Fibroblast of skin of right quadriceps (primary cell): Measurements from ENCODE around the gene TRPM5.

Experiments
- DNase-seq: peaks from one replicate; pipeline ENCODE4 v3.0.0-alpha.2; 2013

TRPM5 gene

DNA sequence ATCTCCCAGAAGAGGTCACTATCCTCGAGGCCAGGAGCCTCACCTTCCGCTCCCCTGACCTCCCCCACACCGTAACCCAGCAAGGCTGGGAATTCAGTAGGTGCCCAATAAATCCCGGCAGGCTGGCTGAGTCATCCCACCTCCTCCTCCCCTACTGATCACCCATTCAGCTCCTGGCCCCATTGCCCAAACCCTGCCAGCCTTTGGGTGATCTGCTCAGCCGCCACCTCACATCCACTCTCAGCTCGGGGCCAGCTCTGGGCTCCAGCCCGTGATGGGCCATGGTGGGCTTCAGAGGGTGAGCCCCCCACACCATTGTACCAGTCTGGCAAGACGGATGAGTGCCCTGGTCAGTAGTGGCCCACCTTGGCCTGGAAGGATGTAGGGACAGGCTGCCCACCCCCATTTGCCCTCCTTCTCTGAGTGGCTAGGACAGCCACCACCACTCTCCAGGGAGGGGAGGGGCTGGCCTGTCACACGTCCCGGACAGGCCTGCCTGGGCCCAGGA is 8.2 kb downstream of the TRPM5 start:
- no peak for DNase-seq

- DNase-seq: no peak
Observed at GRCh38 chr11:2435288-2436012, 8.9 kb downstream of the TRPM5 start.

DNA sequence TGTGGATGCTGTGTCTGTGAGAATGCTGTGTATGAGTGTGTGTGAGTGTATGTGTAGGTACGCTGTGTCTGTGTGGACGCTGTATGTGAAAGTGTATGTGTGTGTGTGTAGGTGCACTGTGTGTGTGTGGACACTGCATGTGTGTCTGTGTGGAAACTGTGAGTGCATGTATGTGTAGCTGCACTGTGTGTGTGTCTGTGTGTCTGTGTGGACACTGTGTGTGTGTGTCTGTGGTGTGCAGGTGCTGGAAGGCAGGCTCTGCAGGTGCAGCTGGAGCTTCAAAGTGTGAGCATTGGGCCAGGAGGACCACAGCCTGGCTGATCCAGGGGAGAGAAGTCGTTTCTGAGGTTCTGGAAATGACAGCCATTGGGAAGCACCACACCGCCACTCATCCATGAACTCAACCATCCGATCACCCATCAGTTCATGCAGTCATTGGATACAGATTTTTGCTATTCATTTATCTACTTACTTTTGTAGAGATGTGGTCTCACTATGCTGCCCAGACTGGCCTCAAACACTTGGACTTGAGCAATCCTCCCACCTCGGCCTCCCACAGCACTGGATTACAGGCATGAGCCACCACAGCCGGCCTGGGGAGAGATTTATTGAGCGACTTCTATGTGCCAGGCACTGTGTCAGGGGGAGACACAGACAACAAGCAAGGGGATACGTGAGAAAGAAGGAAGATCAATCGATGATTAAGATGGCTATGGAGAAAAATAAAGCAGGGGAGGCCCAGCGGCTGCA is 9.6 kb downstream of the TRPM5 start:
- no peak for DNase-seq

GRCh38 chr11:2434008-2434407 is 10.3 kb downstream of the TRPM5 start:
- DNase-seq: no peak

DNA sequence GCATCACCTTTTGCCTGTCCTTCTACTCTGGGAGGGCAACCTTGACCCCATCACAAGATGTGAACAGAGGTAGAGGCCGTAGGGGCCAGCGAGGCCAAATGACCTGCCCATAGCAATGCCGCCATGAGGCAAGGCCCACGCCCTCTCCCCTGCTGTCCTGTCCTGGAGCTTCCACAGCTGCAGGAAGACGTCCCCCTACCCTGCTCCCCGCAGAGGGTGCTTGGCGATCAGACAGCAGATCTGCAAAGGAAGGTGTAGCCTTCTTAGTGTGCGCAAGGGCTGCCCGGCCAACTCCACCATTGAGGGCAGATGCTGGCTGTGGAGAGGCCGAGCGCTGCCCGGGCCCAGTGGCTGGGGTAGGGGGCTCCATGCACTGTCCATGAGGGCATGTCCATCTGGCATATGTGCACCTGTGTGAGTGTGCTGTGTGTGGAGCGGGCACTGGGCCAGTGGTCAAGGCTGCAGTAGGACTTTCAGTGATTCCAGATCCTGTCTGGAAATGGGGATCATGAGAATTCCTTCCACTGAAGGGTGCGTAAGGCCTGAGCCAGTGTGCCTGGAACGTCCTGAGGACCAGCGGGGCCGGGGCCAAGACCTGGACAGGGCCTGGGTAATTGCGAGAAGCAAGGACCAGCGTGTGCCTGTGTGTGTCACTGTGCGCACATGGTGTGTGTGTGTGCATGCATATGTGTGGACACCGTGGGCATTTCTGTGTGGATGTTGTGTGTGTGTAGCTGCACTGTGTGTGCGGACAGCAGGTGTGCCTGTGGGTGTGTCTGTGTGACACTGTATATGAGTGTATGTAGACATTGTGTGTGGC is 11.0 kb downstream of the TRPM5 start:
- DNase-seq: no peak

GRCh38 chr11:2432628-2433071 is 11.7 kb downstream of the TRPM5 start:
- no peak for DNase-seq

- no peak for DNase-seq
Observed at GRCh38 chr11:2432171-2432621, 12.1 kb downstream of the TRPM5 start.

- DNase-seq: no peak
Observed at GRCh38 chr11:2431395-2431794, 12.9 kb downstream of the TRPM5 start.

- peak; percentile 24 for DNase-seq
Observed at GRCh38 chr11:2428322-2428795, 16.0 kb downstream of the TRPM5 start.

- no peak for DNase-seq
Observed at GRCh38 chr11:2427721-2428321, 16.5 kb downstream of the TRPM5 start.

- DNase-seq: no peak
Observed at GRCh38 chr11:2426826-2427521, 17.3 kb downstream of the TRPM5 start.

DNA sequence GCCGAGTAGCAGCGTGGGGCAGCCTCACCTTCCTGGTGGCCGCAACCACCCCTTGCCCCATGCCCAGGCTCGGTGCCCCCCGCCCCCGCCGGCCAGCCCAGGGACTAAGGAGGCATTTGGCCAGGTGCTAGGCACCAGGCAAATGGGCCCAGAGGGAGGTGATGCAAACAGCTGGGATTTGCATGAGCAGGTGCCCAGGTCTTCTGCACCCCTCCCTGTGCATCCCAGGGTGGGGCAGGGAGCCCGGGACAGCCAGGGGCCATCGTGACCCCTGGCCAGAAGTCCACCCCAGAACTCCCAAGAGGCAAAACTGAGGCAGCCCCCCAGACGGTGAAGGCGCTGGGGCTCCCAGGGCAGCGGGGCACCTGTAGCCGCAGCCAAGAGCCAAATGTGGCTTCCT is 18.1 kb downstream of the TRPM5 start:
- no peak for DNase-seq

- DNase-seq: no peak
Observed at GRCh38 chr11:2425506-2425905, 18.8 kb downstream of the TRPM5 start.

DNA sequence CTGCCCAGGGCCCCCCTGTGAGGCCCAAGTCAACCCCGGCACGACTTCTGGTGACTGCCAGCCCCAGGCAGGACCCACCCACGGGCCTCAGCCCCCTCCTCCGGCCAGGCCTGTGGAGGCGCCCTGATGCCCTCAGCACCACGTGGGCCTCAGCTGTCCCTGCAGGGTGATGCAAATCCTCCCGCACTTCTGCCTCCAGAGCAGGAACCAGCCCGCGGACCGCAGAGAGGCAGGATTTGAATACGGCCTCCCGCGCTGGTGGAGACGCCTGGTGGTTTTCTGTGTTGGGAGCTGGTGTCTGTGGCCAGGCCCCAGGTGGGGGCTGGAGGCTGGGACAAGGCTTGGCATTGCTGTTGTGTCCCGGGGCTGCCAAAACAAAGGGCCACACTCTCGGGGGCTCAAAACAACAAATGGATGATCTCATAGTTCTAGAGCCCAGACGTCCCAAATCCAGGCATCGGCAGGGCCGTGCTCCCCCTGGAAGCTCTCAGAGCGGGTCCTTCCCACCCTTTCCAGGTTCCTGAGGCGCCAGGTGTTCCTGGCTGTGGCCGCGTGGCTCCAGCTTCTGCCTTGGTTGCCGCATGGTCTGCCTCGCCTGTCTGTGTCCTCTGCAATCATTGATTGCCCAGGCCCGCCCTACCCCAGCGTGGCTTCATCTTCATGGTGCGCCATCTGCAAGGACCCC is 19.4 kb downstream of the TRPM5 start:
- DNase-seq: no peak

- DNase-seq: no peak
Observed at GRCh38 chr11:2423157-2424025, 20.9 kb downstream of the TRPM5 start.

DNA sequence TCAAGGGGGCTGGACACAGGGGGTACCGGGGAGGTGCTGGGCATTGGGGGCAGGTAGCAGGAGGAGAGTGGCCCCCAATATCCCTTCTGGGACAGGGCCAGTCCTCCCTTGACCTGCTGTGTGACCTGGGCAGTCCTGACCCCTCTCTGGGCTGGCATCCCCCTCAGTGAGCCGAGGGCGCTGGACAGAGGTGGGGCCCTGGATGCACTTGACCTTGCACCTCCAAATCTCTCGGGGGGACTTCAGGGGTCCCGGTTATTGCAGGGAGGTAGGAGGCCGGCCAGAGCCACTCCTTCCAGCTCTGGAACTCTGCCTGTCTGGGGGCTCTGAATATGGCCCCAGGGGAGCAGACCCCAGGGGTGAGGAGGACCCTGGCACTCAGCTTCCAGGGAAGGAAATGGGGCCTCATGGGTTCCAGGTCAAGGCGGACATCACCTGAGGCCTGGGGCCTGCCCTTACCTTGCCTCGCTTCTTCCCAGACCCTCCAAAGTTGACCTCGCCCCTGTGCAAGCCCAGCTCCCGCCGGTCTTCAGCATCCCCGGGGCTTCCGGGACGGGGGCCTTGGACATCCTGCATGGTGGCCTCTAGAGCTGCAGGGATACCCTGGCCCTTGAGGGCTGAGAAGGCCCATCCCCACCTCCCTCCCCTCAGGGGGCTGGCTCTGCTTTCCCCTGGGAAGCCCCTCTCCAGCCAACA is 21.7 kb downstream of the TRPM5 start:
- no peak for DNase-seq

DNA sequence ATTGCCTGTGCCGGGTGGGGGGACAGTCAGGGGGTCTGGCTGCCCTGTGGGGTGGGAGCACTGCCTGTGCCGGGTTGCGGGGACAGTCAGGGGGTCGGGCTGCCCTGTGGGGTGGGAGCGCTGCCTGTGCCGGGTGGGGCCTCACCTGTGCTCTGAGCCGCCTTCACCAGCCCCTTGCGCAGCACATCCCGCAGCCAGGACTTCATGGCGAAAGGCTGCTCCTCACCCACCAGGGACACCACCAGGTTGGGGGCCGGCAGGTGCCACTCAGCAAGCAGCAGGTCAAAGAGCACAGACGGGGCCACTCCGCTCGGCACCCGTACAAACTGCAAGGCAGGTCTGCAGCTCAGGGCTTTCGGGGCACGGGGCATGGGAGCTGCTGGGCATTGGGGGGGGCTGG is 22.3 kb downstream of the TRPM5 start:
- DNase-seq: no peak

DNA sequence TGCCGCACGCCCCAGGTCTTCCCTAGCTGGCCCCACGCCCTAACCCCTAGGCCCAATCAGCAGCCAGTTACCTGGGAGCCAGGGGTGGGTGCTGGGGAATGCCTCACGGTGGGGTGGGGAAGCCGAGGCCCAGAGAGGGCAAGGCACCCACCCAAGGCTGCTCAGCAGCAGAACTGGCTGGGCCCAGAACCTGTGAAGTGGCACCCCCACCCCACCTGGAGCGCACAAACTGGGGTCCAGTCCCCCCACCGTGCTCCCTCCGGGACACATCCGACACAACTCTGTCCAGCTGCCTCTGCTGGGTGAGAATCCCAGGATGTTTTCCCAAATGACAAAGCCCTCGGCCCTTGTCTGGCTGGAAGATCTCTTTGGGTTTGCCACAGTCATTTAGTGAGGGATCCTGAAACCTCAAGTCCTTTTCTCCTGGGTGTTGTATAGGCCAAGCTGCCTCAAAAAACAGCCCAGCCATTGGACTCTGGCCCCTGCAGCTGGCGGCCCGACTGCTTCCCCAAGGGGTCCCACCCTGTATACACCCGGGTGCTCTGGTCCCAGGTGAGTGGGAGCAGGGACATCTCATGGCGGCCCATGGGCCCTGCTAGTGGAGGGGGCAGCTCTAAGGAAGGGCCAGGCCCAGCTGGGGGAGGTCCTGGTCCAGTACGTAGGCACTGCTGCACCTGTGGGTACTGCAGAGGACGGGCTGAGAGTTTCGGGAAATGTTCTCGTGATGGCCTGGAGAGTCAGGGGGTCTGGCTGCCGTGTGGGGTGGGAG is 22.9 kb downstream of the TRPM5 start:
- no peak for DNase-seq
